ENCODE measurements around the gene SYNE3. TPM values are rescaled to one million over a fixed set of nuclear protein-coding genes. Genes with fewer than 3 reads are reported as not detected.

Gene SYNE3
- total and polyA plus RNA-seq, 2 donors (not counting 1 experiment from before 2014, with no cell fraction given) = 4.9 to 24.1 TPM

- H3K4me1 ChIP-seq (ENCODE audit: control insufficient read depth, extremely low read depth, insufficient read depth, low read length) = peaks cover 3% of the 10 kb centered on the region
- H3K9me3 ChIP-seq (ENCODE audit: control insufficient read depth, insufficient read depth, low read depth, low read length) = peaks cover 2% of the 10 kb centered on the region
- peaks cover 3% of the 10 kb centered on the region for H3K36me3 ChIP-seq (ENCODE audit: control insufficient read depth, insufficient read depth, low read length)
- no peak for TF ChIP-seq EZH2 (IDR thresholded peaks at IDR 0.05; ENCODE audit: low read length, missing control alignments)
- no peak for TF ChIP-seq CTCF (conservative IDR thresholded peaks at IDR 0.05 in 1 of 2, IDR thresholded peaks at IDR 0.05 in 1 of 2; ENCODE audit: low read depth in 1 of 2, low read length in 2 of 2)
- no peaks in the 10 kb centered on the region for H4K20me1 ChIP-seq (ENCODE audit: control insufficient read depth, extremely low read depth, insufficient read depth, low read length)
- no peak overlapping the region for H3K4me3 ChIP-seq (replicated peaks in 1 of 4; ENCODE audit: control extremely low read depth in 1 of 4, insufficient read depth in 1 of 4, low read depth in 3 of 4, low read length in 4 of 4)
- no peak for DNase-seq (ENCODE audit: low read depth in 2 of 2)
- no peak overlapping the region for H2AFZ ChIP-seq (ENCODE audit: low read length)
- peaks cover 49% of the 10 kb centered on the region for H3K79me2 ChIP-seq (ENCODE audit: control insufficient read depth, insufficient read depth, low read length)
- no peaks in the 10 kb centered on the region for H3K27me3 ChIP-seq (ENCODE audit: control insufficient read depth, insufficient read depth, low read length)
- no peak overlapping the region for H3K27ac ChIP-seq (ENCODE audit: insufficient read depth, low read length)
- H3K4me2 ChIP-seq (ENCODE audit: extremely low read depth, insufficient read depth, low read length) = no peak overlapping the region
- H3K9ac ChIP-seq (ENCODE audit: insufficient read depth, low read length) = no peak overlapping the region
These were observed 25.8 kb upstream of the SYNE3 start for GRCh38 chr14:95541932-95542930.

GRCh38 chr14:95541346-95541745, 24.9 kb upstream of the SYNE3 start:
- H3K4me3 ChIP-seq (replicated peaks in 1 of 4; ENCODE audit: control extremely low read depth in 1 of 4, insufficient read depth in 1 of 4, low read depth in 3 of 4, low read length in 4 of 4) = no peak overlapping the region
- no peak overlapping the region for H3K9ac ChIP-seq (ENCODE audit: insufficient read depth, low read length)
- TF ChIP-seq EZH2 (IDR thresholded peaks at IDR 0.05; ENCODE audit: low read length, missing control alignments) (no peak), CTCF (conservative IDR thresholded peaks at IDR 0.05 in 1 of 2, IDR thresholded peaks at IDR 0.05 in 1 of 2; ENCODE audit: low read depth in 1 of 2, low read length in 2 of 2) (no peak)
- H3K36me3 ChIP-seq (ENCODE audit: control insufficient read depth, insufficient read depth, low read length) = peaks cover 3% of the 10 kb centered on the region
- H3K9me3 ChIP-seq (ENCODE audit: control insufficient read depth, insufficient read depth, low read depth, low read length) = peaks cover 2% of the 10 kb centered on the region
- H3K4me1 ChIP-seq (ENCODE audit: control insufficient read depth, extremely low read depth, insufficient read depth, low read length) = peaks cover 3% of the 10 kb centered on the region
- DNase-seq (ENCODE audit: low read depth in 2 of 2) = no peak
- H3K4me2 ChIP-seq (ENCODE audit: extremely low read depth, insufficient read depth, low read length) = no peak overlapping the region
- no peak overlapping the region for H2AFZ ChIP-seq (ENCODE audit: low read length)
- H3K79me2 ChIP-seq (ENCODE audit: control insufficient read depth, insufficient read depth, low read length) = peaks cover 58% of the 10 kb centered on the region
- no peaks in the 10 kb centered on the region for H4K20me1 ChIP-seq (ENCODE audit: control insufficient read depth, extremely low read depth, insufficient read depth, low read length)
- no peak overlapping the region for H3K27ac ChIP-seq (ENCODE audit: insufficient read depth, low read length)
- H3K27me3 ChIP-seq (ENCODE audit: control insufficient read depth, insufficient read depth, low read length) = no peaks in the 10 kb centered on the region

- Histone ChIP-seq H2AFZ (ENCODE audit: low read length) (no peak overlapping the region), H3K4me2 (ENCODE audit: extremely low read depth, insufficient read depth, low read length) (no peak overlapping the region), H3K4me1 (ENCODE audit: control insufficient read depth, extremely low read depth, insufficient read depth, low read length) (no peaks in the 10 kb centered on the region), H3K27ac (ENCODE audit: insufficient read depth, low read length) (no peak overlapping the region), H4K20me1 (ENCODE audit: control insufficient read depth, extremely low read depth, insufficient read depth, low read length) (no peaks in the 10 kb centered on the region), H3K9me3 (ENCODE audit: control insufficient read depth, insufficient read depth, low read depth, low read length) (no peaks in the 10 kb centered on the region), H3K27me3 (ENCODE audit: control insufficient read depth, insufficient read depth, low read length) (no peaks in the 10 kb centered on the region), H3K36me3 (ENCODE audit: control insufficient read depth, insufficient read depth, low read length) (peaks cover 3% of the 10 kb centered on the region), H3K4me3 (replicated peaks in 1 of 4; ENCODE audit: control extremely low read depth in 1 of 4, insufficient read depth in 1 of 4, low read depth in 3 of 4, low read length in 4 of 4) (no peak overlapping the region), H3K9ac (ENCODE audit: insufficient read depth, low read length) (no peak overlapping the region), H3K79me2 (ENCODE audit: control insufficient read depth, insufficient read depth, low read length) (peaks cover 68% of the 10 kb centered on the region)
- TF ChIP-seq CTCF (conservative IDR thresholded peaks at IDR 0.05 in 1 of 2, IDR thresholded peaks at IDR 0.05 in 1 of 2; ENCODE audit: low read depth in 1 of 2, low read length in 2 of 2) (no peak), EZH2 (IDR thresholded peaks at IDR 0.05; ENCODE audit: low read length, missing control alignments) (no peak)
- DNase-seq (ENCODE audit: low read depth in 2 of 2) = no peak
These were observed 23.9 kb upstream of the SYNE3 start for GRCh38 chr14:95540236-95540855.
